OCI-LY7 (cell line): ENCODE results near the gene HPSE.

ENCODE experiments used
- CTCF ChIP-seq: fragments of 200-600 bp; sonication (generic); conservative IDR thresholded peaks from 2 replicates; pipeline ENCODE4 v1.5.1; 2014; ENCODE audit warnings: mild to moderate bottlenecking, antibody characterized with exemption, low read length, moderate library complexity, mixed read lengths
- EZH2phosphoT487 ChIP-seq: fragments of 200-600 bp; sonication (generic); IDR thresholded peaks from 2 replicates; pipeline ENCODE4 v1.6.1; 2018; ENCODE audit warnings: low read depth, borderline replicate concordance, mild to moderate bottlenecking, mixed run types, antibody characterized with exemption, low read length, moderate library complexity, mixed read lengths

GRCh38 chr4:83335701-83336100 is 1.1 kb upstream of the HPSE start:
- no peak for TF ChIP-seq CTCF
- no peak for TF ChIP-seq EZH2phosphoT487
